Activated T-cell treated with anti-CD3 and anti-CD28 coated beads for 1 hour (primary cell): ENCODE measurements around the gene POTEF.
"Not testable (repeated sequence)": the region's sequence is repeated elsewhere in the genome, so short reads cannot be mapped to it uniquely, and the experiment has no call there.

Experiments
- DNase-seq: peaks from one replicate; pipeline ENCODE4 v3.0.0-alpha.2; 2020; ENCODE audit warnings: low read depth

The POTEF gene

GRCh38 chr2:130127726-130128125, 1.3 kb downstream of the POTEF start:
- DNase-seq, result not testable (repeated sequence)

- not testable (repeated sequence) for DNase-seq
These were observed 8.1 kb downstream of the POTEF start for GRCh38 chr2:130120924-130121323.

GRCh38 chr2:130102597-130103363, 26.2 kb downstream of the POTEF start:
- not testable (repeated sequence) for DNase-seq

GRCh38 chr2:130062645-130063044, 66.4 kb downstream of the POTEF start:
- not testable (repeated sequence) for DNase-seq

- DNase-seq, result not testable (repeated sequence)
These were observed 69.0 kb downstream of the POTEF start for GRCh38 chr2:130059982-130060381.

- DNase-seq, result not testable (repeated sequence)
These were observed 72.7 kb downstream of the POTEF start for GRCh38 chr2:130056336-130056735.

GRCh38 chr2:130053217-130053911, 75.7 kb downstream of the POTEF start:
- not testable (repeated sequence) for DNase-seq

GRCh38 chr2:130052376-130052775, 76.6 kb downstream of the POTEF start:
- not testable (repeated sequence) for DNase-seq

GRCh38 chr2:130048422-130048821, 80.6 kb downstream of the POTEF start:
- not testable (repeated sequence) for DNase-seq

- not testable (repeated sequence) for DNase-seq
These were observed 90.8 kb downstream of the POTEF start for GRCh38 chr2:130038265-130038603.

- DNase-seq, result not testable (repeated sequence)
These were observed 103.1 kb downstream of the POTEF start for GRCh38 chr2:130025931-130026330.
